ENCODE measurements around the gene TMEM179.

GRCh38 chr14:104592785-104593184 lies 11.8 kb downstream of the TMEM179 start:
- no peak for TF ChIP-seq CTCF (IDR thresholded peaks at IDR 0.05)
- TF ChIP-seq POLR2A (IDR thresholded peaks at IDR 0.05) = no peak

Data from uterus (tissue), 2 donors.